Trophoblast cell (in vitro differentiated cells and primary cell): ENCODE data around the gene RAB7A.

ENCODE experiments used
- DNase-seq, 2 donors: peaks; one replicate each; pipeline ENCODE4 v3.0.0-alpha.2; 2016
- H2AFZ ChIP-seq: 2 replicates; pipeline ENCODE4 v1.6.1; 2013; ENCODE audit warnings: low read length, moderate library complexity, mild to moderate bottlenecking; ENCODE audit not compliant: insufficient read depth, poor library complexity
- H2AK5ac ChIP-seq: 2 replicates; pipeline ENCODE4 v1.6.1; 2013; ENCODE audit warnings: mild to moderate bottlenecking, low read length
- H2BK120ac ChIP-seq: 2 replicates; pipeline ENCODE4 v1.6.1; 2013; ENCODE audit warnings: low read length, mild to moderate bottlenecking, moderate library complexity; ENCODE audit not compliant: insufficient read depth, poor library complexity
- H2BK12ac ChIP-seq: 2 replicates; pipeline ENCODE4 v1.6.1; 2013; ENCODE audit warnings: mild to moderate bottlenecking, low read length, moderate library complexity
- H2BK5ac ChIP-seq: 2 replicates; pipeline ENCODE4 v1.6.1; 2013; ENCODE audit warnings: low read length, low read depth, moderate library complexity, mild to moderate bottlenecking; ENCODE audit not compliant: poor library complexity
- H3K14ac ChIP-seq: 2 replicates; pipeline ENCODE4 v1.6.1; 2013; ENCODE audit warnings: mild to moderate bottlenecking, low read length
- H3K18ac ChIP-seq: 2 replicates; pipeline ENCODE4 v1.6.1; 2013; ENCODE audit warnings: mild to moderate bottlenecking, low read length
- H3K23ac ChIP-seq: 2 replicates; pipeline ENCODE4 v1.6.1; 2013; ENCODE audit warnings: low read length
- H3K27ac ChIP-seq: 2 replicates; pipeline ENCODE4 v1.5.1; 2013; ENCODE audit warnings: low read depth, mild to moderate bottlenecking, inconsistent platforms, low read length, moderate library complexity
- H3K27me3 ChIP-seq: 2 replicates; pipeline ENCODE4 v1.6.1; 2013; ENCODE audit warnings: inconsistent platforms, mild to moderate bottlenecking, low read length, moderate library complexity; ENCODE audit not compliant: insufficient read depth
- H3K36me3 ChIP-seq, 2 experiments: 1 replicate in 1 of 2; 2 replicates in 1 of 2; pipeline ENCODE4 v1.6.1; 2013; ENCODE audit warnings: low read length in 2 of 2, mild to moderate bottlenecking in 2 of 2, moderate library complexity in 1 of 2; ENCODE audit not compliant: insufficient read depth in 2 of 2, control insufficient read depth in 1 of 2
- H3K4ac ChIP-seq: 2 replicates; pipeline ENCODE4 v1.6.1; 2013; ENCODE audit warnings: low read depth, mild to moderate bottlenecking, low read length, moderate library complexity
- H3K4me1 ChIP-seq, 2 experiments: 1 replicate in 1 of 2; 2 replicates in 1 of 2; pipeline ENCODE4 v1.6.1; 2013; ENCODE audit warnings: low read length in 2 of 2, mild to moderate bottlenecking in 2 of 2, moderate library complexity in 1 of 2; ENCODE audit not compliant: insufficient read depth in 2 of 2, control insufficient read depth in 1 of 2
- H3K4me2 ChIP-seq: 2 replicates; pipeline ENCODE4 v1.6.1; 2013; ENCODE audit warnings: inconsistent platforms, mild to moderate bottlenecking, low read length, moderate library complexity
- H3K4me3 ChIP-seq: 2 replicates; pipeline ENCODE4 v1.5.1; 2013; ENCODE audit warnings: mild to moderate bottlenecking, low read depth, low read length, inconsistent platforms
- H3K79me1 ChIP-seq: one replicate; pipeline ENCODE4 v1.6.1; 2013; ENCODE audit warnings: low read length
- H3K79me2 ChIP-seq: 2 replicates; pipeline ENCODE4 v1.6.1; 2013; ENCODE audit warnings: low read length, mild to moderate bottlenecking; ENCODE audit not compliant: control insufficient read depth, insufficient read depth, poor library complexity
- H3K9ac ChIP-seq: 2 replicates; pipeline ENCODE4 v1.6.1; 2013; ENCODE audit warnings: mild to moderate bottlenecking, low read length
- H3K9me3 ChIP-seq: 2 replicates; pipeline ENCODE4 v1.6.1; 2013; ENCODE audit warnings: low read depth, mild to moderate bottlenecking, control low read depth, inconsistent platforms, low read length; ENCODE audit not compliant: insufficient read depth
- H4K12ac ChIP-seq: 2 replicates; pipeline ENCODE4 v1.6.1; 2013; ENCODE audit warnings: low read depth, mild to moderate bottlenecking, low read length, moderate library complexity
- H4K8ac ChIP-seq: 2 replicates; pipeline ENCODE4 v1.6.1; 2013; ENCODE audit warnings: low read depth, mild to moderate bottlenecking, low read length, moderate library complexity
- H4K91ac ChIP-seq: one replicate; pipeline ENCODE4 v1.6.1; 2013; ENCODE audit warnings: low read depth, mild to moderate bottlenecking, low read length, moderate library complexity
- WGBS: extraction: QIAGEN DNeasy Blood & Tissue Kit; methylation state at CpG from one replicate; pipeline ENCODE4 v1.1.7; 2013; ENCODE audit warnings: missing lambda C conversion rate; ENCODE audit not compliant: insufficient read length, insufficient coverage; ENCODE audit errors: extremely low coverage; 5-methylcytosine and 5-hydroxymethylcytosine counted together

The RAB7A gene

GRCh38 chr3:128745742-128746141 is 19.8 kb downstream of the RAB7A start:
- Histone ChIP-seq H3K9me3 (peaks cover 6% of the 10 kb centered on the region), H3K4me2 (no peak overlapping the region), H2AFZ (no peak overlapping the region), H3K36me3 (peaks cover 19 to 26% of the 10 kb centered on the region in 2 experiments), H3K9ac (no peak overlapping the region), H4K12ac (no peak overlapping the region), H3K18ac (no peak overlapping the region), H3K23ac (no peak overlapping the region), H3K4ac (peak overlapping the region; percentile 70), H3K14ac (no peak overlapping the region), H2BK120ac (no peak overlapping the region), H3K79me2 (peaks cover 21% of the 10 kb centered on the region), H3K27ac (no peak overlapping the region), H3K79me1 (no peaks in the 10 kb centered on the region), H3K27me3 (no peaks in the 10 kb centered on the region), H2AK5ac (no peak overlapping the region), H3K4me3 (no peak overlapping the region), H2BK5ac (no peak overlapping the region), H3K4me1 (no peaks in the 10 kb centered on the region), H4K91ac (no peak overlapping the region), H4K8ac (no peak overlapping the region), H2BK12ac (no peak overlapping the region)
- DNase-seq, result no peak
- no CpG with 5 or more reads among the region's 3 CpGs for WGBS

GRCh38 chr3:128746881-128747280 is 20.9 kb downstream of the RAB7A start:
- Histone ChIP-seq H3K9ac (no peak overlapping the region), H3K14ac (no peak overlapping the region), H3K27me3 (no peaks in the 10 kb centered on the region), H3K79me1 (no peaks in the 10 kb centered on the region), H2BK5ac (no peak overlapping the region), H3K18ac (no peak overlapping the region), H3K4ac (peak overlapping the region; percentile 52), H3K4me3 (no peak overlapping the region), H3K9me3 (peaks cover 6% of the 10 kb centered on the region), H3K4me1 (no peaks in the 10 kb centered on the region), H2AFZ (no peak overlapping the region), H3K79me2 (peaks cover 19% of the 10 kb centered on the region), H3K27ac (no peak overlapping the region), H2BK120ac (no peak overlapping the region), H4K12ac (no peak overlapping the region), H3K36me3 (peaks cover 16 to 23% of the 10 kb centered on the region in 2 experiments), H4K8ac (no peak overlapping the region), H3K4me2 (no peak overlapping the region), H2AK5ac (no peak overlapping the region), H4K91ac (no peak overlapping the region), H2BK12ac (no peak overlapping the region), H3K23ac (no peak overlapping the region)
- no CpG with 5 or more reads among the region's 2 CpGs for WGBS
- DNase-seq, result no peak

GRCh38 chr3:128748557-128748956 is 22.6 kb downstream of the RAB7A start:
- Histone ChIP-seq H3K27me3 (no peaks in the 10 kb centered on the region), H3K9me3 (no peaks in the 10 kb centered on the region), H4K91ac (no peak overlapping the region), H3K4me1 (no peaks in the 10 kb centered on the region), H4K12ac (no peak overlapping the region), H2BK5ac (no peak overlapping the region), H3K79me2 (peaks cover 13% of the 10 kb centered on the region), H3K4ac (peak overlapping the region; percentile 57), H3K9ac (no peak overlapping the region), H3K27ac (no peak overlapping the region), H3K18ac (no peak overlapping the region), H4K8ac (no peak overlapping the region), H2BK120ac (no peak overlapping the region), H3K36me3 (peaks cover 5 to 10% of the 10 kb centered on the region in 2 experiments), H2BK12ac (no peak overlapping the region), H3K23ac (no peak overlapping the region), H3K4me3 (no peak overlapping the region), H2AFZ (no peak overlapping the region), H3K79me1 (no peaks in the 10 kb centered on the region), H3K4me2 (no peak overlapping the region), H2AK5ac (no peak overlapping the region), H3K14ac (no peak overlapping the region)
- no peak for DNase-seq
- WGBS, result no CpG with 5 or more reads among the region's 4 CpGs

GRCh38 chr3:128749035-128749434 is 23.1 kb downstream of the RAB7A start:
- Histone ChIP-seq H3K4me1 (no peaks in the 10 kb centered on the region), H3K79me2 (peaks cover 13% of the 10 kb centered on the region), H3K9ac (no peak overlapping the region), H3K4ac (peak overlapping the region; percentile 81), H3K9me3 (no peaks in the 10 kb centered on the region), H2BK12ac (no peak overlapping the region), H2AK5ac (no peak overlapping the region), H3K4me3 (no peak overlapping the region), H3K36me3 (peaks cover 3 to 8% of the 10 kb centered on the region in 2 experiments), H2BK120ac (no peak overlapping the region), H3K23ac (no peak overlapping the region), H4K91ac (no peak overlapping the region), H4K12ac (no peak overlapping the region), H3K79me1 (no peaks in the 10 kb centered on the region), H3K27ac (no peak overlapping the region), H3K14ac (no peak overlapping the region), H3K4me2 (no peak overlapping the region), H4K8ac (no peak overlapping the region), H3K27me3 (no peaks in the 10 kb centered on the region), H2AFZ (no peak overlapping the region), H2BK5ac (no peak overlapping the region), H3K18ac (no peak overlapping the region)
- no peak for DNase-seq
